ENCODE results near the gene GRB10.

DNA sequence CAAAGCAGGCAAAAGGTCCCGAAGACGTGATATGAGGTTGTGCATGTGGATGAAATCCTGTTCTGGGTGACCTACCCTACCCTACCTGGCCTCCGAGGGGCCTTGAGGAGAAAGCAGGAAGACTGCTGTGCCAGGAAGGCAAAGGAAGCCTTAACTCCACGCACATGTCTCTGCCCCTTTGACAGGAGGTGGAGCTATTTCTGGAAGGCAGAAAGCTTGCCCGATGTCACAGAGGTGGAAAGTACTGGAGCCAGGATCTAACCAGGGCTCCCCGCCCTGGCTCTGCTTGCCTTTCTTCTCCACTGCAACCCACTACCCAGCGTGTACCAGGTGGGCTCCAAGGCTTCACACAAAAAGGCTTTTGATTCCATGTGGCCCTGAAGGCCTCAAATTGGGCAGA is 151.1 kb downstream of the GRB10 start:
- TF ChIP-seq, protein P1, sequence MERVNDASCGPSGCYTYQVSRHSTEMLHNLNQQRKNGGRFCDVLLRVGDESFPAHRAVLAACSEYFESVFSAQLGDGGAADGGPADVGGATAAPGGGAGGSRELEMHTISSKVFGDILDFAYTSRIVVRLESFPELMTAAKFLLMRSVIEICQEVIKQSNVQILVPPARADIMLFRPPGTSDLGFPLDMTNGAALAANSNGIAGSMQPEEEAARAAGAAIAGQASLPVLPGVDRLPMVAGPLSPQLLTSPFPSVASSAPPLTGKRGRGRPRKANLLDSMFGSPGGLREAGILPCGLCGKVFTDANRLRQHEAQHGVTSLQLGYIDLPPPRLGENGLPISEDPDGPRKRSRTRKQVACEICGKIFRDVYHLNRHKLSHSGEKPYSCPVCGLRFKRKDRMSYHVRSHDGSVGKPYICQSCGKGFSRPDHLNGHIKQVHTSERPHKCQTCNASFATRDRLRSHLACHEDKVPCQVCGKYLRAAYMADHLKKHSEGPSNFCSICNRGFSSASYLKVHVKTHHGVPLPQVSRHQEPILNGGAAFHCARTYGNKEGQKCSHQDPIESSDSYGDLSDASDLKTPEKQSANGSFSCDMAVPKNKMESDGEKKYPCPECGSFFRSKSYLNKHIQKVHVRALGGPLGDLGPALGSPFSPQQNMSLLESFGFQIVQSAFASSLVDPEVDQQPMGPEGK (CRISPR knock-in tag; IDR thresholded peaks at IDR 0.05; ENCODE audit: borderline replicate concordance), result no peak
- TF ChIP-seq ZFP30 (CRISPR knock-in tag; IDR thresholded peaks at IDR 0.05), result no peak
- no peak for TF ChIP-seq RARB (CRISPR knock-in tag; IDR thresholded peaks at IDR 0.05)
- no peak for TF ChIP-seq ARNTL (CRISPR knock-in tag; IDR thresholded peaks at IDR 0.05; ENCODE audit: borderline replicate concordance, low read depth)
- no peak for TF ChIP-seq CREB5 (CRISPR knock-in tag; IDR thresholded peaks at IDR 0.05; ENCODE audit: low read depth)
